ENCODE data around the gene ZNF132. TPM values are rescaled to one million over a fixed set of nuclear protein-coding genes. Genes with fewer than 3 reads are reported as not detected.
A peak's percentile ranks its signal among the peaks of the same experiment; 100 is the strongest.

ZNF132 gene
- total and polyA plus RNA-seq, 9 of the 15 experiments (the other 6 are each of a cell fraction or from before 2014, with no cell fraction given) = 0.03 to 0.42 (median 0.10) TPM; not detected in 5

DNA sequence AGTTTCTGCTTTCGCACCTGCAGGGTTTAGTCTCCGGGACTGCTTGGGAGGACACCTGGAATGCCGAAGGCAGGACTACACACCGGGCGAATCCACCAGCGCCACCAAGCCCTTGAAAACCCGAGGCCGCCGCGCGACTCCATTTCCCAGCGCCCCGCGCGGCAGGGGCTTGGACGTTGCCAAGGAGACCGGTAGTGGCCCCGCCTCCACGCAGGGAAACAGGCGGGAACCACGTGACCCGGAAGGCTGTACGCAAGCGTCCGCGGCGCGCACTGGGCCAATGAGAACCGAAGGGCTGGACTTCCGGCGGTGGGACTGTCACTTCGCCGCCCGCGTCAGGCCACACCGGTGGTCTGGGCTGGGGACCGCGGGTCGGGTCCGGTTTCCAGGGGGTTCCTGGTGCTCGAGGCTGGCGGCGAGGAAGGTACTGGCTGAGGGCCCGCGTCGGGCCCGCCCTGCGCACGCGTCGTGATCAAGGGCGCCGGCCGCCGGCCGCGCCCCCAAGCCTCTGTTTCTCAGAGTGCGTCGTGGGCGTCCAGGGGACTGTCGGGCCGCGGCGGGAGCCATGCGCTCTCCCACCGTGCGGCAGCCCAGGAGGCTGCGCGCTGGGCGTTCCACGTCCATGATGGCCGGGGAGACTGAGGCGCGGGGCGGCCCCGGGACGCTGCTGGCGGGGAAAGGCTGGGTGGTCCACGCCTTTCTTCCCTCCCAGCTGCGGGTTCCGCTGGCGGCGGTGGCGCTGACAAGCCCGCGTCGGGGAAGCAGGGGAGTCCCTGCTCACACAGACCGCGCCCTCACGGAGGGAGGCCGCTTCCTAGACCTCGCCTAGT lies 27.0 kb upstream of the ZNF132 start, which contains the start of gene ZNF324 (continued):
- TF ChIP-seq, protein P1, sequence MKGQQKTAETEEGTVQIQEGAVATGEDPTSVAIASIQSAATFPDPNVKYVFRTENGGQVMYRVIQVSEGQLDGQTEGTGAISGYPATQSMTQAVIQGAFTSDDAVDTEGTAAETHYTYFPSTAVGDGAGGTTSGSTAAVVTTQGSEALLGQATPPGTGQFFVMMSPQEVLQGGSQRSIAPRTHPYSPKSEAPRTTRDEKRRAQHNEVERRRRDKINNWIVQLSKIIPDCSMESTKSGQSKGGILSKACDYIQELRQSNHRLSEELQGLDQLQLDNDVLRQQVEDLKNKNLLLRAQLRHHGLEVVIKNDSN (CRISPR knock-in tag; IDR thresholded peaks at IDR 0.05) = peak; percentile 97
- TF ChIP-seq, protein P2, sequence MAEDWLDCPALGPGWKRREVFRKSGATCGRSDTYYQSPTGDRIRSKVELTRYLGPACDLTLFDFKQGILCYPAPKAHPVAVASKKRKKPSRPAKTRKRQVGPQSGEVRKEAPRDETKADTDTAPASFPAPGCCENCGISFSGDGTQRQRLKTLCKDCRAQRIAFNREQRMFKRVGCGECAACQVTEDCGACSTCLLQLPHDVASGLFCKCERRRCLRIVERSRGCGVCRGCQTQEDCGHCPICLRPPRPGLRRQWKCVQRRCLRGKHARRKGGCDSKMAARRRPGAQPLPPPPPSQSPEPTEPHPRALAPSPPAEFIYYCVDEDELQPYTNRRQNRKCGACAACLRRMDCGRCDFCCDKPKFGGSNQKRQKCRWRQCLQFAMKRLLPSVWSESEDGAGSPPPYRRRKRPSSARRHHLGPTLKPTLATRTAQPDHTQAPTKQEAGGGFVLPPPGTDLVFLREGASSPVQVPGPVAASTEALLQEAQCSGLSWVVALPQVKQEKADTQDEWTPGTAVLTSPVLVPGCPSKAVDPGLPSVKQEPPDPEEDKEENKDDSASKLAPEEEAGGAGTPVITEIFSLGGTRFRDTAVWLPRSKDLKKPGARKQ (CRISPR knock-in tag; IDR thresholded peaks at IDR 0.05) = no peak
- no peak for TF ChIP-seq ZKSCAN3 (CRISPR knock-in tag; IDR thresholded peaks at IDR 0.05)
- TF ChIP-seq FUS (optimal IDR thresholded peaks at IDR 0.05; ENCODE audit: low read depth, low read length) = peak; percentile 92
- TF ChIP-seq SUPT5H (IDR thresholded peaks at IDR 0.05) = peak; percentile 79
- peak; percentile 73 for TF ChIP-seq MYC (IDR thresholded peaks at IDR 0.05; ENCODE audit: low read depth, low read length)
- peak; percentile 71; the same call in 1 of the 2 replicates for TF ChIP-seq MYC (CRISPR knock-in tag; IDR thresholded peaks at IDR 0.05; ENCODE audit: borderline replicate concordance, low read depth)

All from K562 (cell line).